Muscle of back (tissue), 11 donors: Measurements from ENCODE around the gene CHD9. TPM values are rescaled to one million over a fixed set of nuclear protein-coding genes. Genes with fewer than 3 reads are reported as not detected.

Experiments used
- DNase-seq, 3 donors: peaks; one replicate each; pipeline versions ENCODE4 v3.0.0 to v3.0.0-alpha.2; 2013
- polyA plus RNA-seq, 10 donors: library from polyadenylated mRNA; unstranded; fragments of 120-200 nt; gene quantifications; one replicate each; pipeline ENCODE4 v1.2.1, GENCODE V29; 2013; ENCODE audit not compliant: insufficient read length in 10 of 10

Gene CHD9
- polyA plus RNA-seq, 10 donors: 33.3 to 60.6 (median 46.6) TPM

GRCh38 chr16:53370827-53371226 is 316.0 kb downstream of the CHD9 start:
- DNase-seq: no peak

- peak in 1 of 3 donors; percentile 23 for DNase-seq
Observed at GRCh38 chr16:53372992-53373871, 318.4 kb downstream of the CHD9 start.

DNA sequence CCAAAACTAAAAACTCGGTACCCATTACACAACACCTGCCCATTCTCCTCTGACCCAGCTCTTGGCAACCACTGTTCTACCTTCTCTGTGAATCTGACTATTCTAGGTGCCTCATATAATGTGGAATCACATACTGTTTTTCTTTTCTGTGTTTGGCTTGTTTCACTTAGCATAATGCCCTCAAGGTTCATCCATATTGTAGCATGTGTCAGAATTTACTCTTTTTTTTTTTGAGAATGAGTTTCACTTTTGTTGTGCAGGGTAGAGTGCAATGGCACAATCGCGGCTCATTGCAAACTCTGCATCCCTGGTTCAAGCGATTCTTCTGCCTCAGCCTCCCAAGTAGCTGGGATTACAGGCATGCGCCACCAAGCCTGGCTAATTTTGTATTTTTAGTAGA is 320.0 kb downstream of the CHD9 start:
- DNase-seq: no peak

DNA sequence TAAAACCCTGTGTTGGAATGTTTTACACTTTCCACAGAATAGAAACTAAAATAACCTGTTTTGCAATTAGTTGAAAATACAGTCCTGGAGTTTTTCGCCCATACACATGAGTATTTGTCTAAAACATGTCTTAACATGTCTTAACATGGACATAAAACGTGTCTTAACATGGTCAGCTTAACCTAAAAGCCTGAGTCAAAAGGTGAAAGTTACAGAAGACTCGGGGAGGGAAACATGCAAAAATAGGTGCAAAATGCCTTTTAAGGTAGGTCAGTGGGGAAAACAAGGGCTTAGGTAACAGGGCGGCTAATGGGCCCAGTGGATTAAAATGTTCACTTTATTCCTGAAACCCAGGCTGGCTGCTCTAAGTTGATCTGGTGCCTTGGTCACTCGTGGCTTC is 323.3 kb downstream of the CHD9 start:
- no peak for DNase-seq

Other genes starting within 250 kb of the CHD9 start
- 1 to 10 TPM; 1.3 to 4.6 (median 2.3) TPM for gene CHD9NB, start 2.1 kb upstream of the CHD9 start, polyA plus RNA-seq